A172 (cell line): ENCODE results near the gene SERPINB1. TPM values are rescaled to one million over a fixed set of nuclear protein-coding genes. Genes with fewer than 3 reads are reported as not detected.
"Not testable (repeated sequence)": the region's sequence is repeated elsewhere in the genome, so short reads cannot be mapped to it uniquely, and the experiment has no call there.

Experiments used
- DNase-seq: peaks from one replicate; pipeline ENCODE4 v3.0.0-alpha.2; 2015; ENCODE audit warnings: low spot score
- total RNA-seq: library from RNA; depleted of rRNA; stranded (reverse); fragments of >200 nt; shearing (Covaris generic); gene quantifications from 2 replicates; pipeline ENCODE4 v1.2.3, GENCODE V29; 2014; rRNA removed

SERPINB1 gene
- 12.9 and 15.0 TPM in 2 replicates for total RNA-seq

GRCh38 chr6:2841264-2842138, at the start of gene SERPINB1:
TSS of gene SERPINB1 (minus strand) at chr6:2841863. CDS start at chr6:2840586, 1,277 bp downstream.
- peak; percentile 38 for DNase-seq

GRCh38 chr6:2890976-2891767, 49.5 kb upstream of the SERPINB1 start:
- DNase-seq = no peak

GRCh38 chr6:2885967-2886735, 44.5 kb upstream of the SERPINB1 start:
- DNase-seq = no peak

- DNase-seq = no peak
Measured at GRCh38 chr6:2884804-2885203, 43.1 kb upstream of the SERPINB1 start.

GRCh38 chr6:2883673-2884072, 42.0 kb upstream of the SERPINB1 start:
- DNase-seq = no peak

- DNase-seq = no peak
Measured at GRCh38 chr6:2881423-2881822, 39.8 kb upstream of the SERPINB1 start.

- not testable (repeated sequence) for DNase-seq
Measured at GRCh38 chr6:2880156-2880555, 38.5 kb upstream of the SERPINB1 start.

- DNase-seq = no peak
Measured at GRCh38 chr6:2877960-2878359, 36.3 kb upstream of the SERPINB1 start.

GRCh38 chr6:2877057-2877882, 35.6 kb upstream of the SERPINB1 start:
- peak; percentile 74 for DNase-seq

GRCh38 chr6:2876210-2877056, 34.8 kb upstream of the SERPINB1 start:
- DNase-seq = peak; percentile 94

- DNase-seq = no peak
Measured at GRCh38 chr6:2875359-2876191, 33.9 kb upstream of the SERPINB1 start.

- no peak for DNase-seq
Measured at GRCh38 chr6:2873643-2874042, 32.0 kb upstream of the SERPINB1 start.

GRCh38 chr6:2872423-2873358, 31.0 kb upstream of the SERPINB1 start:
- DNase-seq = no peak

GRCh38 chr6:2871953-2872352, 30.3 kb upstream of the SERPINB1 start:
- DNase-seq = no peak

GRCh38 chr6:2871102-2871501, 29.4 kb upstream of the SERPINB1 start:
- no peak for DNase-seq

- no peak for DNase-seq
Measured at GRCh38 chr6:2870046-2870636, 28.5 kb upstream of the SERPINB1 start.

- no peak for DNase-seq
Measured at GRCh38 chr6:2868637-2869036, 27.0 kb upstream of the SERPINB1 start.
